Karpas-422 (cell line): Measurements from ENCODE around the gene WDR47. TPM values are rescaled to one million over a fixed set of nuclear protein-coding genes. Genes with fewer than 3 reads are reported as not detected.
A peak's percentile ranks its signal among the peaks of the same experiment; 100 is the strongest.
"Not testable (repeated sequence)": the region's sequence is repeated elsewhere in the genome, so short reads cannot be mapped to it uniquely, and the experiment has no call there.

Experiments
- DNase-seq: peaks from one replicate; pipeline ENCODE4 v3.0.0-alpha.2; 2015
- H2AFZ ChIP-seq: fragments of 200-600 bp; sonication (generic); 2 replicates; pipeline ENCODE4 v1.6.1; 2014; ENCODE audit warnings: antibody characterized with exemption, low read length, mixed read lengths
- H3K27ac ChIP-seq: fragments of 200-600 bp; sonication (generic); 2 replicates; pipeline ENCODE4 v1.5.1; 2014; ENCODE audit warnings: mild to moderate bottlenecking, low read length, moderate library complexity
- H3K27me3 ChIP-seq: fragments of 200-600 bp; sonication (generic); 2 replicates; pipeline ENCODE4 v1.6.1; 2014; ENCODE audit warnings: low read length, mixed read lengths
- H3K36me3 ChIP-seq: fragments of 200-600 bp; sonication (generic); 2 replicates; pipeline ENCODE4 v1.6.1; 2014; ENCODE audit warnings: low read length, mixed read lengths; ENCODE audit not compliant: insufficient read depth
- H3K4me1 ChIP-seq: fragments of 200-600 bp; sonication (generic); 2 replicates; pipeline ENCODE4 v1.6.1; 2014; ENCODE audit warnings: mild to moderate bottlenecking, low read length, mixed read lengths
- H3K4me2 ChIP-seq: fragments of 200-600 bp; sonication (generic); 2 replicates; pipeline ENCODE4 v1.6.1; 2014; ENCODE audit warnings: low read length, low read depth, mild to moderate bottlenecking; ENCODE audit not compliant: poor library complexity, severe bottlenecking
- H3K4me3 ChIP-seq: fragments of 200-600 bp; sonication (generic); 2 replicates; pipeline ENCODE4 v1.5.1; 2014; ENCODE audit warnings: mild to moderate bottlenecking, antibody characterized with exemption, low read length, mixed read lengths
- H3K79me2 ChIP-seq: fragments of 200-600 bp; sonication (generic); 2 replicates; pipeline ENCODE4 v1.6.1; 2014; ENCODE audit warnings: mild to moderate bottlenecking, low read length, mixed read lengths
- H3K9ac ChIP-seq: fragments of 200-600 bp; sonication (generic); 2 replicates; pipeline ENCODE4 v1.6.0; 2014; ENCODE audit warnings: low read length
- H3K9me2 ChIP-seq: fragments of 200-600 bp; sonication (generic), shearing (Covaris generic); replicated peaks from 2 replicates; pipeline ENCODE4 v1.6.0; 2014; ENCODE audit warnings: mild to moderate bottlenecking, low read length, moderate library complexity; ENCODE audit not compliant: insufficient read depth
- H3K9me3 ChIP-seq: fragments of 300-700, 200-600 bp; sonication (generic); 2 replicates; pipeline ENCODE4 v1.6.1; 2014; ENCODE audit warnings: low read length, mixed read lengths
- H4K20me1 ChIP-seq: fragments of 200-600 bp; sonication (generic); 2 replicates; pipeline ENCODE4 v1.6.1; 2014; ENCODE audit warnings: mild to moderate bottlenecking, antibody characterized with exemption, low read length, low read depth; ENCODE audit not compliant: insufficient read depth
- total RNA-seq: library from RNA; depleted of rRNA; stranded (reverse); fragments of >200 nt; shearing (Covaris generic); gene quantifications from 2 replicates; pipeline ENCODE4 v1.2.3, GENCODE V29; 2014; ENCODE audit warnings: low replicate concordance

WDR47 gene
- total RNA-seq, 1 experiment from 2014 or later, result 20.3 TPM

DNA sequence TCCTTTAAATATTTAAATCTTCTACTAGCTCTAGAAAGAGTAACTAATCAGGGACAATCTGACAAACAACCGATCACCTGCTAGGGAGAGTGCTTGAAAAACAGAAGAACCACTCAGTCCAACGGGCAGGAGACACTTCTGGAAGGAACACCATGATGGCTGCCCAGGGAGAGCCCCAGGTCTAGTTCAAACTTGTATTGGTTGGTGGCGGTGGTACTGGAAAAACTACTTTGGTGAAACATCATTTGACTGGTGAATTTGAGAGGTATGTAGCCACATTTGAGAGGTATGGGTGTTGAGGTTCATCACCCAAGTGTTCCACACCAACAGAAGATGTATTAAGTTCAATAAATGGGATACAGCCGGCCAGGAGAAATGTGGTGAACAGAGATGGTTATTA, 4.8 kb upstream of the WDR47 start:
- Histone ChIP-seq H3K27ac (no peak overlapping the region), H3K27me3 (no peaks in the 10 kb centered on the region), H3K79me2 (no peaks in the 10 kb centered on the region), H3K9me3 (no peaks in the 10 kb centered on the region), H3K4me1 (peaks cover 4% of the 10 kb centered on the region), H3K4me3 (no peak overlapping the region), H4K20me1 (no peaks in the 10 kb centered on the region), H3K36me3 (no peaks in the 10 kb centered on the region), H2AFZ (no peak overlapping the region), H3K9me2 (no peaks in the 10 kb centered on the region), H3K9ac (no peak overlapping the region), H3K4me2 (no peak overlapping the region)
- no peak for DNase-seq

DNA sequence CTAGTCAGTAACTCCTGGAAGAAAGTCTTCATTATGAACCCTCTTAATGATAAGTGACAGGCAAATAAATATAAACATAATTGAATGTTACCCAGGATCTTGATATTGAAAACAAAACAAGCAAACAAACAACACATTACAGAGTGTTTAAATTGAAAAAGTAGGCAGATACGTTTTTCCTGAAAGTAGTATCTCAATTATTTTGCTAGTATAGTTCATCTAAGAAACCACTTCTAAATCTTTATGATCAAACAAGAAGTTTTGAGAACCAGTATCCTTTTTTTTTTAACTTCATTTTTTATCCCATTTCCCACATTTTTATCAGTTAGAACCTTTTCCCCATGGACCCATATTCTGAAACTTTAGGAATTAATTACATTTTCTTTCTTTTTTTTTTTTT, 3.7 kb upstream of the WDR47 start:
- H3K36me3 ChIP-seq, result no peaks in the 10 kb centered on the region

DNA sequence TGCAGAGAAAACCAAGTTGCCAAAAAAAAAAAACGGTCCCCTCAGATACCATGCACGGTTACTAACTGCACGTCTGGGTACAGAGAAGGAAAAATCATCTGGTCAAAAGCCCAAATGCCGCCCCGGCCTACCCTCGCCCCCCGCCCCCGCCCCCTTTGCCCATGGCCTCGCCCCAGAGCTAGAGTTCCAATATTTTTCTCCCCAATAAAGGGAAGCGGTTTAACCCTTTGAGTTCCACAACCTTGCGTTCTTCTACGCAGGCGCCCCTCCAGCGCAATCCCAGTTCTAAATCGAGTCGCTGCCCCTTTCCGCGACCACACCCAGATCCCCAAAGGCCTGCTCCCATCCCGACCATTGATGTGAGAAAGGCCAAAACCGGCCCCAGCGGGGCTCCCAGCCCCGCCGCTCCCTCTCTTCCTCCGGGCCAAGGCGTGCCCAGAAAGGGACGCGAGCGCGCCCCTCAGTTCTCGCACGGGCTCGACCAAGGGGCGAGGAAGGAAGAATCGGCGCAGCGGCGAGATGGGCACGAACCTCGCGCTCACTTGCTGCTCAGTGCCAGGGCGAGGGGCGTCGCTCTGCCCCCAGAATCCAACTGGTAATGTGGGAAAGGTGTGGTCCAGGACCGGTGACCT, 797 bp downstream of the WDR47 start:
- Histone ChIP-seq H4K20me1 (no peaks in the 10 kb centered on the region), H3K4me2 (peak overlapping the region; percentile 86), H3K27me3 (no peaks in the 10 kb centered on the region), H3K27ac (peak overlapping the region; percentile 70), H3K4me3 (peak overlapping the region; percentile 100), H3K9me3 (no peaks in the 10 kb centered on the region), H2AFZ (peak overlapping the region; percentile 48), H3K79me2 (peaks cover 53% of the 10 kb centered on the region), H3K36me3 (no peaks in the 10 kb centered on the region), H3K4me1 (peaks cover 16% of the 10 kb centered on the region), H3K9me2 (no peaks in the 10 kb centered on the region), H3K9ac (peak overlapping the region; percentile 96)
- DNase-seq, result peak; percentile 82

More for the DNA sequence above, 3.7 kb upstream of the WDR47 start:
- no peak overlapping the region for H2AFZ ChIP-seq
- peaks cover 4% of the 10 kb centered on the region for H3K4me1 ChIP-seq
- H3K27me3 ChIP-seq, result no peaks in the 10 kb centered on the region
- H3K9me2 ChIP-seq, result no peaks in the 10 kb centered on the region
- no peak overlapping the region for H3K9ac ChIP-seq
- H4K20me1 ChIP-seq, result no peaks in the 10 kb centered on the region
- H3K27ac ChIP-seq, result no peak overlapping the region
- H3K4me2 ChIP-seq, result no peak overlapping the region
- H3K79me2 ChIP-seq, result peaks cover 10% of the 10 kb centered on the region
- no peaks in the 10 kb centered on the region for H3K9me3 ChIP-seq
- no peak for DNase-seq
- H3K4me3 ChIP-seq, result no peak overlapping the region

DNA sequence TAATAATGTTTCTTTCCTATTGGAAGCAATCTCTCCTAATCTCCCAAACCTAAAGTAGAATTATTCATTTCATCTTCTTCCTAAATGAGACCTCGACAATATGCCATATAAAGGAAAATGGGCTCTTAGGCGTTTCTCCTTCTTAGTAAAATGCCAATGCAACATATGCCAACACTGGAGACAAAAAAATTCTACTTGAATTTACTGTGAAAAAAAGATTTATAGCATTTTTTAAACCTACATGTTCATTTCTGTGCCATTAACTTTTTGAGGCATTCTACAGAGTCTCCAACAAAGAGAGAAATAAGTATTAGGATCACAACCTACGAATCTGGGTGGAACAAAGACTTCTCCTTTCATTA, 1.3 kb downstream of the WDR47 start:
- peak overlapping the region; percentile 86 for H3K4me2 ChIP-seq

DNA sequence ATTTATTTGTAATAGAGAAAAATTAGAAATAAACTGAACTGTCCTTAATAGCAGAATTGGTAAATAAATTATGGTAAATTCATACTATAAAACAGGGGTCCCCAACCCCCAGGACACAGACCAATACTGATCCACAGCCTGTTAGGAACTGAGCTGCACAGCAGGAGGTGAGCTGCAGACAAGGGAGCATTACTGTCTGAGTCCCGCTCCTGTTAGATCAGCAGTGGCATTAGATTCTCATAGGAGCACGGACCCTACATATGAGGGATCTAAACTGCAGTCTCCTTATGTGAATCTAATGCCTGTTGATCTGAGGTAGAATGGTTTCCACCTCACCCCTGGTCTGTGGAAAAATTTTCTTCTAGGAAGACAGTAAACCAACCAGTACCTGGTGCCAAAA, 7.5 kb downstream of the WDR47 start:
- Histone ChIP-seq H3K27me3 (no peaks in the 10 kb centered on the region), H3K9ac (no peak overlapping the region), H2AFZ (no peak overlapping the region), H4K20me1 (no peaks in the 10 kb centered on the region), H3K9me3 (no peaks in the 10 kb centered on the region), H3K4me3 (no peak overlapping the region), H3K36me3 (no peaks in the 10 kb centered on the region), H3K9me2 (no peaks in the 10 kb centered on the region), H3K4me2 (no peak overlapping the region), H3K79me2 (peaks cover 96% of the 10 kb centered on the region), H3K4me1 (peaks cover 26% of the 10 kb centered on the region), H3K27ac (no peak overlapping the region)
- no peak for DNase-seq

More for the DNA sequence above, 1.3 kb downstream of the WDR47 start:
- Histone ChIP-seq H2AFZ (peak overlapping the region; percentile 47), H3K9me2 (no peaks in the 10 kb centered on the region), H3K27ac (peak overlapping the region; percentile 70), H3K9me3 (no peaks in the 10 kb centered on the region), H3K36me3 (no peaks in the 10 kb centered on the region), H3K9ac (peak overlapping the region; percentile 96), H4K20me1 (no peaks in the 10 kb centered on the region), H3K27me3 (no peaks in the 10 kb centered on the region), H3K79me2 (peaks cover 58% of the 10 kb centered on the region), H3K4me3 (peak overlapping the region; percentile 100), H3K4me1 (peaks cover 19% of the 10 kb centered on the region)
- DNase-seq, result no peak

DNA sequence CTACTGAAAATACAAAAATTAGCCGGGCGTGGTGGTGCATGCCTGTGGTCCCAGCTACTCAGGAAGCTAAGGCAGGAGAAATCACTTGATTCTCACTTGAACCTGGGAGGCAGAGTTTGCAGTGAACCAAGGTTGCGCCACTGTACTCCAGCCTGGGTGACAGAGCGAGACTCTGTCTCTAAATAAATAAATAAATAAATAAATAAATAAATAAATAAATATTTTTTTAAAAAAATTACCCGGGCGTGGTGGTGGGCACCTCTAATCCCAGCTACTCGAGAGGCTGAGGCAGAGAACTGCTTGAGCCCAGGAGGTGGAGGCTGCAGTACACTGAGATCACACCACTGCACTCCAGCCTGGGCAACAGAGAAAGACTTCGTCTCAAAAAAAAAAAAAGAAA, 12.4 kb downstream of the WDR47 start:
- H3K4me2 ChIP-seq, H3K4me3 ChIP-seq, H3K9me2 ChIP-seq, H3K9ac ChIP-seq, H3K27ac ChIP-seq, H3K9me3 ChIP-seq, H2AFZ ChIP-seq, DNase-seq, H3K27me3 ChIP-seq, H3K36me3 ChIP-seq, H4K20me1 ChIP-seq: not testable (repeated sequence)
- Histone ChIP-seq H3K79me2 (peaks cover 96% of the 10 kb centered on the region), H3K4me1 (peaks cover 28% of the 10 kb centered on the region)

DNA sequence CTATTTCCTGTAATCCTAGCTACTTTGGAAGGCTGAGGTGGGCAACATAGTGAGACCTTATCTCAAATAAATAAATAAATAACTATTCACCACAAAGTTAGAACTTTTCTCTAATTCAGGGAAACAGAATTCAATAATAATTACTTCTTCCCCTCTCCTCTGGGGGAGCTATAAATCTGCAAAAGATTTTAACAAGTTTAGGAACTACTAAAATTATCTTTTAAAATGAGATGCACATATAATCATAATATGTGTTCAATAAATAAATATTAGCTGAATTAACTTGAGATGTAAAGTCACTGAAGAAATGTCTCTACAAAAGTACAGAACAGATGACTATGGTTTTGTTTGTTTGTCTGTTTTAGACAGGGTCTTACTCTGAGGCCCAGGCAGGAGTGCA, 14.1 kb downstream of the WDR47 start:
- H3K36me3 ChIP-seq, result no peaks in the 10 kb centered on the region
- no peaks in the 10 kb centered on the region for H3K9me2 ChIP-seq
- H3K4me2 ChIP-seq, result no peak overlapping the region
- H2AFZ ChIP-seq, result no peak overlapping the region
- H3K9ac ChIP-seq, result no peak overlapping the region
- H3K27ac ChIP-seq, result no peak overlapping the region
- peaks cover 42% of the 10 kb centered on the region for H3K4me1 ChIP-seq
- H3K79me2 ChIP-seq, result peaks cover 93% of the 10 kb centered on the region
- H3K27me3 ChIP-seq, result no peaks in the 10 kb centered on the region
- no peak overlapping the region for H3K4me3 ChIP-seq
- DNase-seq, result peak; percentile 59
- no peaks in the 10 kb centered on the region for H4K20me1 ChIP-seq
- H3K9me3 ChIP-seq, result no peaks in the 10 kb centered on the region

DNA sequence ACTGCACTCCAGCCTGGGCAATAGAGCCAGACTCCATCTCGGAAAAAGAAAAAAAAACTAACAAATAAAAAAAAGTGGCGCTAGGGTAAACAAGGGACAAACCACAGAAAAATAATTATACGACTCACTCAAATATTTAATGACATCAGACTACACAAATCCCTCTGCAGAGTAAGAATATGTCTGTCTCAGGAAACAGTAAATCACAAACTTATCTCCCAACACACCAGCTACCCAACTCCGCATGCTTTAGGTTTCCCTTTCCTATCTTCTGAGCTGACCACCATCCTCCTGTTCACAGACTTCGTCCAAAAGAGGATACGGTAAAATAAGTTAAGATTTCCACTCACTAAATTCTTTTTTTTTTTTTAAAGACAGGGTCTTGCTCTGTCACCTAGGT, 16.2 kb downstream of the WDR47 start:
- no peaks in the 10 kb centered on the region for H3K27me3 ChIP-seq
- no peaks in the 10 kb centered on the region for H4K20me1 ChIP-seq
- no peak overlapping the region for H3K9ac ChIP-seq
- H3K4me3 ChIP-seq, result no peak overlapping the region
- no peaks in the 10 kb centered on the region for H3K9me2 ChIP-seq
- no peak overlapping the region for H2AFZ ChIP-seq
- H3K79me2 ChIP-seq, result peaks cover 83% of the 10 kb centered on the region
- H3K4me1 ChIP-seq, result peaks cover 24% of the 10 kb centered on the region
- H3K27ac ChIP-seq, result no peak overlapping the region
- peaks cover 2% of the 10 kb centered on the region; the same call in 1 of the 2 replicates for H3K36me3 ChIP-seq
- H3K9me3 ChIP-seq, result no peaks in the 10 kb centered on the region
- H3K4me2 ChIP-seq, result no peak overlapping the region
- DNase-seq, result no peak
